NCI-H1417 (cell line): Measurements from ENCODE around the gene SLC6A19.
"Not testable (repeated sequence)": the region's sequence is repeated elsewhere in the genome, so short reads cannot be mapped to it uniquely, and the experiment has no call there.

Experiments used
- DNase-seq, 3 experiments: peaks; one replicate each; lab custom pipeline; 2025; lab: John Stamatoyannopoulos, UW

Gene SLC6A19

GRCh38 chr5:1201327-1202025 lies at the start of gene SLC6A19:
SLC6A19 (plus strand) TSS chr5:1201595; CDS start chr5:1201651, 56 bp downstream.
- DNase-seq = peak in 2 of 3 experiments; percentile 57 to 66

GRCh38 chr5:1152156-1152555 lies 49.2 kb upstream of the SLC6A19 start:
- peak in 1 of 3 experiments; percentile 38 for DNase-seq

GRCh38 chr5:1152771-1153282 lies 48.6 kb upstream of the SLC6A19 start:
- DNase-seq = peak in 2 of 3 experiments; percentile 57 to 80

GRCh38 chr5:1153428-1153827 lies 48.0 kb upstream of the SLC6A19 start:
- DNase-seq = peak in 1 of 3 experiments; percentile 56

GRCh38 chr5:1155191-1156032 lies 46.0 kb upstream of the SLC6A19 start:
- peak in 1 of 3 experiments; percentile 63 for DNase-seq

- DNase-seq = peak in 2 of 3 experiments; percentile 50 to 63
Observed at GRCh38 chr5:1156033-1156753, 45.2 kb upstream of the SLC6A19 start.

GRCh38 chr5:1156754-1157460 lies 44.5 kb upstream of the SLC6A19 start:
- no peak for DNase-seq

- not testable (repeated sequence) for DNase-seq
Observed at GRCh38 chr5:1157461-1157986, 43.9 kb upstream of the SLC6A19 start.

GRCh38 chr5:1158647-1159340 lies 42.6 kb upstream of the SLC6A19 start:
- DNase-seq = no peak

GRCh38 chr5:1159341-1159675 lies 42.1 kb upstream of the SLC6A19 start:
- no peak for DNase-seq

GRCh38 chr5:1159774-1160406 lies 41.5 kb upstream of the SLC6A19 start:
- DNase-seq = no peak

- peak in 1 of 3 experiments; percentile 24 for DNase-seq
Observed at GRCh38 chr5:1161108-1161832, 40.1 kb upstream of the SLC6A19 start.

- DNase-seq = no peak
Observed at GRCh38 chr5:1161833-1162229, 39.6 kb upstream of the SLC6A19 start.

- DNase-seq = no peak
Observed at GRCh38 chr5:1162276-1162675, 39.1 kb upstream of the SLC6A19 start.

- DNase-seq = no peak
Observed at GRCh38 chr5:1162751-1163150, 38.6 kb upstream of the SLC6A19 start.

GRCh38 chr5:1163366-1163765 lies 38.0 kb upstream of the SLC6A19 start:
- no peak for DNase-seq

GRCh38 chr5:1163879-1164278 lies 37.5 kb upstream of the SLC6A19 start:
- DNase-seq = no peak

- DNase-seq = no peak
Observed at GRCh38 chr5:1164696-1165630, 36.4 kb upstream of the SLC6A19 start.
